ENCODE results near the gene ZNF860. TPM values are rescaled to one million over a fixed set of nuclear protein-coding genes. Genes with fewer than 3 reads are reported as not detected.

The ZNF860 gene
- total RNA-seq: 0.08 TPM
- long read RNA-seq: 0 reads

- peak; percentile 96 for ATAC-seq (ENCODE audit: poor library complexity)
- peak; percentile 94 for DNase-seq
- intact Hi-C loops (cut with DNase I): no loop called here
Observed at GRCh38 chr3:31981206-31982181, at the start of gene ZNF860, which contains the start of gene OSBPL10. ZNF860 (plus strand) TSS chr3:31981750; CDS start chr3:31989080, 7,330 bp downstream. OSBPL10 (minus strand) TSS chr3:31981262; CDS start chr3:31981179, 83 bp downstream.

- DNase-seq: no peak
- intact Hi-C loops (cut with DNase I): no loop called here
- ATAC-seq (ENCODE audit: poor library complexity): no peak
Observed at GRCh38 chr3:31932990-31933389, 48.6 kb upstream of the ZNF860 start.

GRCh38 chr3:31934018-31934417, 47.5 kb upstream of the ZNF860 start:
- DNase-seq (no peak), ATAC-seq (ENCODE audit: poor library complexity) (no peak)
- intact Hi-C loops (cut with DNase I): no loop called here

GRCh38 chr3:31934866-31935265, 46.7 kb upstream of the ZNF860 start:
- DNase-seq (no peak), ATAC-seq (ENCODE audit: poor library complexity) (no peak)
- intact Hi-C loops (cut with DNase I): no loop called here

GRCh38 chr3:31936420-31937060, 45.0 kb upstream of the ZNF860 start:
- no peak for DNase-seq
- ATAC-seq (ENCODE audit: poor library complexity): no peak
- intact Hi-C loops (cut with DNase I): no loop called here

GRCh38 chr3:31937225-31937624, 44.3 kb upstream of the ZNF860 start:
- ATAC-seq (ENCODE audit: poor library complexity): no peak

GRCh38 chr3:31942446-31942845, 39.1 kb upstream of the ZNF860 start:
- ATAC-seq (ENCODE audit: poor library complexity): no peak
- intact Hi-C loops (cut with DNase I): no loop called here
- DNase-seq: no peak

More at GRCh38 chr3:31937225-31937624, 44.3 kb upstream of the ZNF860 start:
- intact Hi-C loops (cut with DNase I): no loop called here
- no peak for DNase-seq

GRCh38 chr3:31943041-31943440, 38.5 kb upstream of the ZNF860 start:
- no peak for DNase-seq
- intact Hi-C loops (cut with DNase I): no loop called here
- no peak for ATAC-seq (ENCODE audit: poor library complexity)

- DNase-seq (no peak), ATAC-seq (ENCODE audit: poor library complexity) (peak; percentile 64)
- intact Hi-C loops (cut with DNase I): no loop called here
Observed at GRCh38 chr3:31945738-31946052, 35.9 kb upstream of the ZNF860 start.

- intact Hi-C loops (cut with DNase I): no loop called here
- ATAC-seq (ENCODE audit: poor library complexity): peak; percentile 31
- DNase-seq: no peak
Observed at GRCh38 chr3:31946484-31947081, 35.0 kb upstream of the ZNF860 start.

- DNase-seq (no peak), ATAC-seq (ENCODE audit: poor library complexity) (no peak)
- intact Hi-C loops (cut with DNase I): no loop called here
Observed at GRCh38 chr3:31947162-31947561, 34.4 kb upstream of the ZNF860 start.

GRCh38 chr3:31947671-31948091, 33.9 kb upstream of the ZNF860 start:
- DNase-seq (no peak), ATAC-seq (ENCODE audit: poor library complexity) (no peak)
- intact Hi-C loops (cut with DNase I): no loop called here

- DNase-seq: no peak
- intact Hi-C loops (cut with DNase I): no loop called here
- no peak for ATAC-seq (ENCODE audit: poor library complexity)
Observed at GRCh38 chr3:31948280-31948679, 33.3 kb upstream of the ZNF860 start.

GRCh38 chr3:31952205-31952604, 29.3 kb upstream of the ZNF860 start:
- DNase-seq (no peak), ATAC-seq (ENCODE audit: poor library complexity) (no peak)
- intact Hi-C loops (cut with DNase I): no loop called here

- intact Hi-C loops (cut with DNase I): no loop called here
- DNase-seq: no peak
- ATAC-seq (ENCODE audit: poor library complexity): no peak
Observed at GRCh38 chr3:31953091-31953490, 28.5 kb upstream of the ZNF860 start.

GRCh38 chr3:31953636-31954035, 27.9 kb upstream of the ZNF860 start:
- ATAC-seq (ENCODE audit: poor library complexity) (no peak), DNase-seq (no peak)
- intact Hi-C loops (cut with DNase I): no loop called here

GRCh38 chr3:31955581-31955980, 26.0 kb upstream of the ZNF860 start:
- no peak for DNase-seq
- intact Hi-C loops (cut with DNase I): no loop called here
- no peak for ATAC-seq (ENCODE audit: poor library complexity)

- intact Hi-C loops (cut with DNase I): no loop called here
Observed at GRCh38 chr3:31957106-31957505, 24.4 kb upstream of the ZNF860 start.

GRCh38 chr3:31958701-31959152, 22.8 kb upstream of the ZNF860 start:
- ATAC-seq (ENCODE audit: poor library complexity): peak; percentile 73

More at GRCh38 chr3:31957106-31957505, 24.4 kb upstream of the ZNF860 start:
- no peak for ATAC-seq (ENCODE audit: poor library complexity)
- no peak for DNase-seq

More at GRCh38 chr3:31958701-31959152, 22.8 kb upstream of the ZNF860 start:
- intact Hi-C loops (cut with DNase I): no loop called here
- DNase-seq: no peak

Measured in Right ventricle myocardium superior (tissue), 1 donor.